ENCODE data around the gene TGFB3.

The TGFB3 gene

DNA sequence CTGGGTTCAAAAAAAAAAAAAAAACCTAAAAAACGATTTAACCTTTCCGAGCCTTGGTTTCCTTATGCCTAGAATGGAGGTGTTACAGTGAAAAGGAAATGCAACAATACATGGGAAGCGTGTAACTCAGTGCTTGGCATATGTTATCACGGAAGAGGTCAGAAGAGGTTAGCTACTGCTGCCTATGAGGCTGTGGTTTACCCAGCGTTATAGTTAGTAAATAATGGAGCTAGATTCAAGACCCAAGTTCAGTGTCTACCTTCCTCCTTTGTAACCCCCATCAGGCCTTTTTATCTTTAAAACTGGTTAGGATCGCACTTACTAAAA is 4.6 kb upstream of the TGFB3 start:
- no peak for DNase-seq (ENCODE audit: low spot score)

GRCh38 chr14:75985618-75986438 is 4.0 kb upstream of the TGFB3 start, which contains the start of gene IFT43:
Gene IFT43, plus strand, starts transcription at chr14:75985763. Its CDS starts 24 bp downstream, at chr14:75985787.
- peak; percentile 76 for DNase-seq (ENCODE audit: low spot score)

DNA sequence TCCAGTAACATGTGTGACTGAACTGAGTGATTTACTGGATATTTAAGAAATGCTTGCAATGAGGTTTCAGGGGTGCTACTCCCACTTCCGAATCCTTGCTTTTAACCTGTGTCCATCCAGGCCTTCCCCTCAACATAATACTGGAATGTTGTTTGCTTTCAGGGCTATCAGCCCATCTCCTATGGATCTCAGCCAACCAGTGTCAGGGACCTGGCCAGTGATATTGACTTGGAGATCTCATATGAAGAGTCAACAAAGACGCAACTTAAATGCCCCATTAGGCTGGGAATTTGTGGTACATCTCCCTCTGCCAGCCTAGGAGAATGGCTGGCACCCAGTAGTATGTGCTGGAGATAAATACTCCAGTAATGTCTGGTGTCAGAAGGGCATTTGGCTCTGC is 2.9 kb upstream of the TGFB3 start:
- no peak for DNase-seq (ENCODE audit: low spot score)

GRCh38 chr14:75983019-75983358 is 1.2 kb upstream of the TGFB3 start:
- no peak for DNase-seq (ENCODE audit: low spot score)

GRCh38 chr14:75982266-75983018 is 647 bp upstream of the TGFB3 start:
- peak; percentile 80 for DNase-seq (ENCODE audit: low spot score)

- no peak for DNase-seq (ENCODE audit: low spot score)
Observed at GRCh38 chr14:75980856-75981255, 939 bp downstream of the TGFB3 start.

DNA sequence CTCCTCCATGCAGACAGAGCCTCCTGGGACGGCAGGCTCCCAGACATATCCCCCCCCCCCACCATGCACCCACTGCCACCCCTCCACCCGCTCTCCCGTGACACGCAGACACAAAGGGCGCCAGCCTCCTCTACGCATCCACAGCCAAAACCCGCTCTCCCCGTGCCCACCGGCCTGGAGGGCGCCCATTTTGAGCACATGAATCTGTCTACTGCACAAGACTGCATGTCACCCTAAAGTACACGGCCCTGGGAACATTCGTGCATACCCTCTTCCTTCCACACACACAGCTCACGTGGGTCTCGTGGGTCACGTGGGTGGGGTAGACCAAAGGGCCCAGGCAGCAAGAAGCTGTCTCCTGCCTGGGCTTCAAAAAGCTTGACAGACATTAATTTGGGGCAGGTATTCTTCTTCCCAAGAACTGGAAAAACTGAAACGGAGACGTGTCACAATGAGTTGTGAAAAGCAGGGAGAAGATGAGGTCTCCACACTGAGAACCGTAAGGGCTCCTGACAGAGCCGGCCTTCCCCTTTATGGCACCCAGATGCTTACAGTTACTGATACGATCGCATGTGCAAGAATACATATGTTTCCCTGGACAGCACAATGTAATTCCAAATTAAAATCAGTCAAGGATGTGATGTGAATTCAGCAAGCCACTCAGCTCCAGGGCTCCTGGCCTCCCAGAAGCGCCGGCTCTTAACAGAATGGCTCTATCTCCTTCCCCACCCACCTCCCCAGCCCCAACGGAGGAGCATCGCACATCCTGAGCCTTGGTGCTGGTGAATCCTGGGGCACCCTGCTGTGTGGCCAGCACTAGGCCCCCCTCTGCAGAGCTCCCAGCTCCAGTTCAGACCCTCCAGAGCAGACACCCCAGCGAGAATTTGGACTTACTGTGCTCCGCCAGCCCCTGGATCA is 1.9 kb downstream of the TGFB3 start:
- DNase-seq (ENCODE audit: low spot score), result no peak

DNA sequence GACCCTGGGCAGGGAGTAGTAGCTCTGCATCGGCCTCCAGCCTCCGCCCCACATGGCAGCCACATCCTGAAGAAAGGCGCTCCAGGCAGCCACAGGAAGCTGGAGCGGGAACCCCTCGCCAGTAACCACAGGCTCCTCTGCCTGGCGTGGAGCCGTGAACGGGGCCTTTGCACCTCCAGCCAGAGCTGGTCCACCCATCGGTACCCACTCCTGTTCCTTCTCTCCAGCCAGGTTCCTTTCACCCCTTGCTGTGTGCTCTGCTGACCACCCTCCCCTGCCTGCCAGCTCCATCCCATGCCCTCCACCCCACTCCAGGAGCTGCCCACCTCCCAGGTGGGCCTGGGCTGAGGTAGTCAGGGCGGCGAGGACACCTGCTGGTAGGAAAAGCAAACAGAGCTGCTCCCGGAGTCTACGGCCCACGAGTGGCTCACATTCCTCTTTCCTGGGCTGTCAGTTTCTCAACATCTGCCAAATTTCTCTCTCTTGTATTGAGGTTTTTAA is 2.7 kb downstream of the TGFB3 start:
- no peak for DNase-seq (ENCODE audit: low spot score)

GRCh38 chr14:75978249-75978731 is 3.5 kb downstream of the TGFB3 start:
- DNase-seq (ENCODE audit: low spot score), result no peak

- DNase-seq (ENCODE audit: low spot score), result no peak
Observed at GRCh38 chr14:75977582-75977943, 4.2 kb downstream of the TGFB3 start.

GRCh38 chr14:75976826-75977581 is 4.8 kb downstream of the TGFB3 start:
- no peak for DNase-seq (ENCODE audit: low spot score)

- DNase-seq (ENCODE audit: low spot score), result no peak
Observed at GRCh38 chr14:75972801-75973421, 8.9 kb downstream of the TGFB3 start.

DNA sequence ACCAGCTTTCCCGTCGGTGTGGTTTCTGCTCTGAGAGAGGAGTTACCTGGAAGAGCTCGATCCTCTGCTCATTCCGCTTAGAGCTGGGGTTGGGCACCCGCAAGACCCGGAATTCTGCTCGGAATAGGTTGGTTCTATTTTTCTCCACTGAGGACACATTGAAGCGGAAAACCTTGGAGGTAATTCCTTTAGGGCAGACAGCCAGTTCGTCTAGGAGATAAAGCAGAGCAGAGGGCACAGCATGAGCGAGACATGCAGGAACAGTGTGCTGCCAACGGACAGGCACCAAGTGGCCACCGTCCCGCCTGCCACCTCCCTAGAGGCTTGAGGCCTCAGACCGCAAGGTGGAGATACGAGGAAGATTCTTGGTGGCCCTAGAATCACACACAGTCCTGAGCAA is 10.3 kb downstream of the TGFB3 start:
- DNase-seq (ENCODE audit: low spot score), result no peak

- no peak for DNase-seq (ENCODE audit: low spot score)
Observed at GRCh38 chr14:75970989-75971388, 10.8 kb downstream of the TGFB3 start.

DNA sequence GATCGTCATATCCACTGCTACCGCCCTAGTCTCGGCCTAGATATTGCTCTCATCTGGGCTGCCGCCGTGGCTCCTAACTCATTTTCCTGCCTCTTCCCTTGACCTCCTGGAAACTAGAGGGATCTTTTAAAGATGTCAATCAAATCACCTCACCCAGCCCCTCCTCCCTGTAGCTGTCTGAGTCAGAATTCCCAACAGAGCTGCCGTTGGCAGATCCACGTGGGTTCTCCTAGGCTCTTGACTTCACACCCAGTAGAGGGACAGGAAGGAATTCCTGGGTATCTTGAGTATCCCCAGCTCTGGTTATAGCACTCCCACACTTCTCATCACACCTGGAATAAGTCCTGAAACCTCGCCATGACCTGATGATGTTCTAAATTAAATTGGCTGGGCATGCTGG is 11.9 kb downstream of the TGFB3 start:
- no peak for DNase-seq (ENCODE audit: low spot score)

- no peak for DNase-seq (ENCODE audit: low spot score)
Observed at GRCh38 chr14:75969126-75969525, 12.7 kb downstream of the TGFB3 start.

DNA sequence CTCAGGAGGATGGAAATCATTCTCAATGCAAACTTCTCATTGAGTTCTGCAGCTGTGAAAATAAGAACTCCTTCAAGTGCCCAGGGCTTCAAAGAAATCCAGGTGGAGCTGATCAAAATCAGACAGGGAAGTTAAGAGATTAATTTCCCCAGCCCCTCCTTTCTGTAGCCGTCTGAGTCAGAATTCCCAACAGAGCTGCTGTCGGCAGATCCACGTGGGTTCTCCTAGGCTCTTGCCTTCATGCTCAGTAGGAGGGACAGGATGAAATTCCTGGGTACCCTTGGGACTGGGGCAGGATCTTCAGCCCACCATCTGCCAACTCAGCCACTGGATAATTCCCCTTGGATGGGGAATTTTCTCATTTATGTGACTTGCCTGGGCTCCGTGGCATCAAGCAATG is 13.3 kb downstream of the TGFB3 start:
- DNase-seq (ENCODE audit: low spot score), result no peak

- DNase-seq (ENCODE audit: low spot score), result no peak
Observed at GRCh38 chr14:75967866-75968265, 13.9 kb downstream of the TGFB3 start.

GRCh38 chr14:75961662-75962061 is 20.1 kb downstream of the TGFB3 start:
- no peak for DNase-seq (ENCODE audit: low spot score)

- DNase-seq (ENCODE audit: low spot score), result no peak
Observed at GRCh38 chr14:75960231-75960630, 21.6 kb downstream of the TGFB3 start.

DNA sequence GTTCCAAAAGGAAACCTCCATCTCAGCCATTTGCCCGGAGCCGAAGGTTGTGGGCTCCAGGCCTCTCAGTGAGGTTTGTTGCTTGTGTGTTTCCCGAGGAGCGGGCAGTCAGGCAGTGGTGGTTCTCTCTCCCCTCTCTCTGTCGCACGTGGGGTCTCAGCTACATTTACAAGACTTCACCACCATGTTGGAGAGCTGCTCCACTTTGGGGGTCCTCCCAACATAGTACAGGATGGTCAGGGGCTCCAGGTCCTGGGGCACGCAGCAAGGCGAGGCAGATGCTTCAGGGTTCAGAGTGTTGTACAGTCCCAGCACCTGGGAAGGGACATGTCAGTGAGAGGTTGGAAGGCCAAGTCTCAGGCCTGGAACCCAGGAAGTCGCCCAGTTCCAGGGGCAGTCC is 22.8 kb downstream of the TGFB3 start:
- no peak for DNase-seq (ENCODE audit: low spot score)
